Measurements from ENCODE around the gene UQCR10.

DNA sequence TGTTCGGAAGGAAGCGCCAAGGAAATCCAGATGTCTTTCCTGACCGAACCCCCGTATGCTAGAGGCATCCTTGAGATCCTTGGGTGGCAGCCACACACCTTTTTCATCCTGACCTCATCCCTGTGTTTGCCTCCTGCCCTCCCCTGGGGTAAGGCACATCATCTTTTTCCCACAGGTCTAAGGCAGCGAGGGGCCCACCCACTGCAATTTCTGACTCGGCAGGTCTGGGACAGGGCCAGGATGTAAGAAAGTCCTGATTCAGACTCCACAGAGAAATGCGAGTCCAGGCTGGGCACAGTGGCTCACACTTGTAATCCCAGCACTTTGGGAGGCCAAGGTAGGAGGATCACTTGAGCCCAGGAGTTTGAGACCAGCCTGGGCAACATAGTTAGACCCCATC is 10.8 kb upstream of the UQCR10 start:
- TF ChIP-seq EZH2 (IDR thresholded peaks at IDR 0.05): no peak
- TF ChIP-seq POLR2AphosphoS5 (IDR thresholded peaks at IDR 0.05; ENCODE audit: borderline replicate concordance, low read depth, low read length): no peak
- no peak for TF ChIP-seq FOXP2 (optimal IDR thresholded peaks at IDR 0.05; ENCODE audit: control extremely low read depth, extremely low read length, insufficient read depth)
